Astrocyte (in vitro differentiated cells and primary cell): Measurements from ENCODE around the gene SYT14.
"Not testable (repeated sequence)": the region's sequence is repeated elsewhere in the genome, so short reads cannot be mapped to it uniquely, and the experiment has no call there.

Experiments used
- CTCF ChIP-seq: IDR thresholded peaks from 2 replicates; pipeline ENCODE4 v1.5.1; 2011; ENCODE audit warnings: low read depth, mild to moderate bottlenecking, inconsistent platforms, low read length, moderate library complexity; ENCODE audit not compliant: insufficient read depth
- EZH2 ChIP-seq: IDR thresholded peaks from 2 replicates; pipeline ENCODE4 v1.6.1; 2012; ENCODE audit warnings: mild to moderate bottlenecking, low read length, inconsistent platforms; ENCODE audit not compliant: insufficient read depth

- TF ChIP-seq EZH2, CTCF: not testable (repeated sequence)
Measured at GRCh38 chr1:210050491-210050890, 112.5 kb downstream of the SYT14 start.
